Suppressor macrophage treated with lipopolysaccharide for 4 hours (primary cell): Measurements from ENCODE around the gene PPP1R27.

ENCODE experiments used
- DNase-seq: peaks from one replicate; pipeline ENCODE4 v3.0.0-alpha.2; 2020

Gene PPP1R27

GRCh38 chr17:81819708-81820107, 15.1 kb downstream of the PPP1R27 start:
- DNase-seq: no peak

GRCh38 chr17:81817758-81818147, 17.1 kb downstream of the PPP1R27 start:
- DNase-seq: no peak

GRCh38 chr17:81815646-81815986, 19.2 kb downstream of the PPP1R27 start:
- DNase-seq: no peak

- DNase-seq: no peak
These were observed 19.9 kb downstream of the PPP1R27 start for GRCh38 chr17:81814748-81815645.

- DNase-seq: no peak
These were observed 20.8 kb downstream of the PPP1R27 start for GRCh38 chr17:81813861-81814683.

GRCh38 chr17:81813371-81813684, 21.5 kb downstream of the PPP1R27 start:
- DNase-seq: no peak

- DNase-seq: no peak
These were observed 22.1 kb downstream of the PPP1R27 start for GRCh38 chr17:81812571-81813370.

GRCh38 chr17:81811705-81812570, 22.9 kb downstream of the PPP1R27 start:
- DNase-seq: no peak

GRCh38 chr17:81810892-81811704, 23.8 kb downstream of the PPP1R27 start:
- DNase-seq: no peak

- no peak for DNase-seq
These were observed 24.4 kb downstream of the PPP1R27 start for GRCh38 chr17:81810476-81810875.

- DNase-seq: no peak
These were observed 25.3 kb downstream of the PPP1R27 start for GRCh38 chr17:81809556-81809998.

GRCh38 chr17:81808778-81809555, 25.9 kb downstream of the PPP1R27 start:
- no peak for DNase-seq

- no peak for DNase-seq
These were observed 27.0 kb downstream of the PPP1R27 start for GRCh38 chr17:81807839-81808238.

GRCh38 chr17:81807210-81807719, 27.6 kb downstream of the PPP1R27 start:
- DNase-seq: no peak

GRCh38 chr17:81806461-81807209, 28.2 kb downstream of the PPP1R27 start:
- DNase-seq: no peak

GRCh38 chr17:81805707-81806460, 29.0 kb downstream of the PPP1R27 start:
- DNase-seq: no peak

GRCh38 chr17:81804559-81805399, 30.1 kb downstream of the PPP1R27 start:
- DNase-seq: no peak
